HL-60 (cell line): ENCODE measurements around the gene ZNF277.

ENCODE experiments used
- GABPA ChIP-seq: IDR thresholded peaks from 2 replicates; pipeline ENCODE4 v1.6.1; 2012; ENCODE audit warnings: low read depth
- POLR2AphosphoS5 ChIP-seq: IDR thresholded peaks from 2 replicates; pipeline ENCODE4 v1.6.1; 2012; ENCODE audit warnings: low read depth
- TF ChIP-seq, protein P1 (sequence below): IDR thresholded peaks from one replicate; pipeline ENCODE4 v1.5.1; 2011; ENCODE audit warnings: low read length, control low read depth, inconsistent platforms; ENCODE audit not compliant: insufficient read depth
- TF ChIP-seq, protein P2 (sequence below): IDR thresholded peaks from 2 replicates; pipeline ENCODE4 v1.6.1; 2012; ENCODE audit warnings: low read depth; ENCODE audit not compliant: insufficient replicate concordance

- TF ChIP-seq POLR2AphosphoS5 (no peak), GABPA (no peak)
- TF ChIP-seq, protein P1, sequence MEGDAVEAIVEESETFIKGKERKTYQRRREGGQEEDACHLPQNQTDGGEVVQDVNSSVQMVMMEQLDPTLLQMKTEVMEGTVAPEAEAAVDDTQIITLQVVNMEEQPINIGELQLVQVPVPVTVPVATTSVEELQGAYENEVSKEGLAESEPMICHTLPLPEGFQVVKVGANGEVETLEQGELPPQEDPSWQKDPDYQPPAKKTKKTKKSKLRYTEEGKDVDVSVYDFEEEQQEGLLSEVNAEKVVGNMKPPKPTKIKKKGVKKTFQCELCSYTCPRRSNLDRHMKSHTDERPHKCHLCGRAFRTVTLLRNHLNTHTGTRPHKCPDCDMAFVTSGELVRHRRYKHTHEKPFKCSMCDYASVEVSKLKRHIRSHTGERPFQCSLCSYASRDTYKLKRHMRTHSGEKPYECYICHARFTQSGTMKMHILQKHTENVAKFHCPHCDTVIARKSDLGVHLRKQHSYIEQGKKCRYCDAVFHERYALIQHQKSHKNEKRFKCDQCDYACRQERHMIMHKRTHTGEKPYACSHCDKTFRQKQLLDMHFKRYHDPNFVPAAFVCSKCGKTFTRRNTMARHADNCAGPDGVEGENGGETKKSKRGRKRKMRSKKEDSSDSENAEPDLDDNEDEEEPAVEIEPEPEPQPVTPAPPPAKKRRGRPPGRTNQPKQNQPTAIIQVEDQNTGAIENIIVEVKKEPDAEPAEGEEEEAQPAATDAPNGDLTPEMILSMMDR: no peak
- TF ChIP-seq, protein P2, sequence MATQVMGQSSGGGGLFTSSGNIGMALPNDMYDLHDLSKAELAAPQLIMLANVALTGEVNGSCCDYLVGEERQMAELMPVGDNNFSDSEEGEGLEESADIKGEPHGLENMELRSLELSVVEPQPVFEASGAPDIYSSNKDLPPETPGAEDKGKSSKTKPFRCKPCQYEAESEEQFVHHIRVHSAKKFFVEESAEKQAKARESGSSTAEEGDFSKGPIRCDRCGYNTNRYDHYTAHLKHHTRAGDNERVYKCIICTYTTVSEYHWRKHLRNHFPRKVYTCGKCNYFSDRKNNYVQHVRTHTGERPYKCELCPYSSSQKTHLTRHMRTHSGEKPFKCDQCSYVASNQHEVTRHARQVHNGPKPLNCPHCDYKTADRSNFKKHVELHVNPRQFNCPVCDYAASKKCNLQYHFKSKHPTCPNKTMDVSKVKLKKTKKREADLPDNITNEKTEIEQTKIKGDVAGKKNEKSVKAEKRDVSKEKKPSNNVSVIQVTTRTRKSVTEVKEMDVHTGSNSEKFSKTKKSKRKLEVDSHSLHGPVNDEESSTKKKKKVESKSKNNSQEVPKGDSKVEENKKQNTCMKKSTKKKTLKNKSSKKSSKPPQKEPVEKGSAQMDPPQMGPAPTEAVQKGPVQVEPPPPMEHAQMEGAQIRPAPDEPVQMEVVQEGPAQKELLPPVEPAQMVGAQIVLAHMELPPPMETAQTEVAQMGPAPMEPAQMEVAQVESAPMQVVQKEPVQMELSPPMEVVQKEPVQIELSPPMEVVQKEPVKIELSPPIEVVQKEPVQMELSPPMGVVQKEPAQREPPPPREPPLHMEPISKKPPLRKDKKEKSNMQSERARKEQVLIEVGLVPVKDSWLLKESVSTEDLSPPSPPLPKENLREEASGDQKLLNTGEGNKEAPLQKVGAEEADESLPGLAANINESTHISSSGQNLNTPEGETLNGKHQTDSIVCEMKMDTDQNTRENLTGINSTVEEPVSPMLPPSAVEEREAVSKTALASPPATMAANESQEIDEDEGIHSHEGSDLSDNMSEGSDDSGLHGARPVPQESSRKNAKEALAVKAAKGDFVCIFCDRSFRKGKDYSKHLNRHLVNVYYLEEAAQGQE: no peak
Measured at GRCh38 chr7:112173568-112173905, 33.0 kb upstream of the ZNF277 start.
